Fibroblast of peridontal ligament (primary cell): ENCODE measurements around the gene DHRS1.

ENCODE experiments used
- DNase-seq: peaks from one replicate; pipeline ENCODE4 v3.0.0-alpha.2; 2010; ENCODE audit errors: extremely low read depth

The DHRS1 gene

GRCh38 chr14:24299255-24300191 is at the start of gene DHRS1, which contains the start of gene NOP9:
TSS of gene DHRS1 (minus strand) at chr14:24299780. CDS start at chr14:24299106, 674 bp downstream.
TSS of gene NOP9 (plus strand) at chr14:24299850. CDS start at chr14:24299955, 105 bp downstream.
- DNase-seq: peak; percentile 84

DNA sequence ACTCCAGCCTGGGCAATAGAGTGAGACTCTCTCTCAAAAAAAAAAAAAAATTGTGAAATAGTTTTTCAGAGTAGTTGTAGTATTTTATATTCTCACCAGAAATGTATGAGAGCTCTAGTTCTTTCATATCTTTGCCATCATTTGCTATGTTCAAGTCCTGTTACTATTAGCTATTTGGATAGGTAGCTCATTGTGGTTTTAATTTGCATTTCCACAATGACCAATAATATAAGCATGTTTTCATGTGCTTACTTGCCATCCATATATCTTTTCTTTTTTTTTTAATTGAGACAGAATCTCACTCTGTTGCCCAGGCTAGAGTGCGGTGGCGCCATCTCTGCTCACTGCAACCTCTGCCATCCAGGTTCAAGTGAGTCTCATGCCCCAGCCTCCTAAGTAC is 48.6 kb upstream of the DHRS1 start:
- DNase-seq: no peak

GRCh38 chr14:24347134-24347533 is 47.6 kb upstream of the DHRS1 start:
- no peak for DNase-seq

DNA sequence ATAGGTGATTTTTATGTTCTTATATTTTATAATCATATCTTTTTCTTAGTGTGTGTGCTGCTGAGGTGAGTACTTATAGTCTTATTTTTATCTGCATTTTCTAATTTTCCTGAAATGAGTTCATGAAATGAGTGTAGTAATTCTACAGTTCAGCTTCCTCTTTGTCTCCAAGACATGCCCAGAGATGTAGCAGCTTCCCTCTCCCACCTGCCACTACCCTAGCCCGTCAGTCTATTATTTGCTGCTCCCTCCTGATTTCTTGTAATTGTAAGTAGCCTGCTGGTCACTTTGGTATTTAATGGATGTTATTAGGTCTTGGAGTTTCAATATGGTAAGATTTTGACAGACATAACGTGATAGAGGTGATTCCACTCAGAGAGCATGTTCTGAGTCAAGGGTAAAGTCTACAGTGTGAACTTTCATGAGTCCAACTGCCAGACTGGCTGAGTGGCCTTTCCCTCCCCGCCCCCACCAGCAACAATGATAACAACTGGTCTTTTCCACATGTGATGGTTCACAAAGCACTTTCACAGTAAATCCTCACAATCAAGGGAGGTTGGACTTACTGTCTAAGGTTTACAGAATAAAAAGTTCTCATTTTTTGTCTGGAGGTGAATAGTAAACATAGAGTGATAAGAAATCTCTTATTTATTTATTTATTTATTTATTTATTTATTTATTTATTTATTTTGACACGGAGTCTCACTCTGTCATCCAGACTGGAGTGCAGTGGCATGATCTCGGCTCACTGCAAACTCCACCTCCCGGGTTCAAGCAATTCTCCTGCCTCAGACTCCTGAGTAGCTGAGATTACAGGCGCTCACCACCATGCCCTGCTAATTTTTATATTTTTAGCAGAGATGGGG is 44.4 kb upstream of the DHRS1 start:
- DNase-seq: no peak

- DNase-seq: no peak
Observed at GRCh38 chr14:24342889-24343288, 43.3 kb upstream of the DHRS1 start.

GRCh38 chr14:24340606-24341005 is 41.0 kb upstream of the DHRS1 start:
- DNase-seq: no peak

- no peak for DNase-seq
Observed at GRCh38 chr14:24339284-24340151, 39.9 kb upstream of the DHRS1 start, which contains the start of gene RIPK3. TSS of gene RIPK3 (minus strand) at chr14:24339991. CDS start at chr14:24339826, 165 bp downstream.

DNA sequence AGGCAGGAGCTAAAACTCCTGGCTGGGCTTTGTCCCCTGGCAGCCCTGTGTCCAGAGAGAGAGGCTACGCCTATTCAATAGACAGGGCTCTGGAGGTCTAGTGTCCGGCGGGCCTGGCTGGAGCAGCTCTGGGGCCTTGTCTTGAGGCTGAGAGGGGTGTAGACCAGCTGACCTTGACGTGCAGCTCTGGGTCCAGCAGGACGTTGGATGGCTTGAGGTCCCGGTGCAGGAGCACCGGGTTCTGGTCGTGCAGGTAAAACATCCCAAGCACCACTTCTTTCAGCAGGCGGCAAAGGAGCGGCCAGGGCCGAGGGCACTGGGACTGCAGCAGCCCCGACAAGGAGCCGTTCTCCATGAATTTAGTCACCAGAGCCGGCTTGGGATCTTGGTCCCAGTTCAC is 39.3 kb upstream of the DHRS1 start:
- no peak for DNase-seq

GRCh38 chr14:24337824-24338175 is 38.2 kb upstream of the DHRS1 start:
- DNase-seq: no peak

DNA sequence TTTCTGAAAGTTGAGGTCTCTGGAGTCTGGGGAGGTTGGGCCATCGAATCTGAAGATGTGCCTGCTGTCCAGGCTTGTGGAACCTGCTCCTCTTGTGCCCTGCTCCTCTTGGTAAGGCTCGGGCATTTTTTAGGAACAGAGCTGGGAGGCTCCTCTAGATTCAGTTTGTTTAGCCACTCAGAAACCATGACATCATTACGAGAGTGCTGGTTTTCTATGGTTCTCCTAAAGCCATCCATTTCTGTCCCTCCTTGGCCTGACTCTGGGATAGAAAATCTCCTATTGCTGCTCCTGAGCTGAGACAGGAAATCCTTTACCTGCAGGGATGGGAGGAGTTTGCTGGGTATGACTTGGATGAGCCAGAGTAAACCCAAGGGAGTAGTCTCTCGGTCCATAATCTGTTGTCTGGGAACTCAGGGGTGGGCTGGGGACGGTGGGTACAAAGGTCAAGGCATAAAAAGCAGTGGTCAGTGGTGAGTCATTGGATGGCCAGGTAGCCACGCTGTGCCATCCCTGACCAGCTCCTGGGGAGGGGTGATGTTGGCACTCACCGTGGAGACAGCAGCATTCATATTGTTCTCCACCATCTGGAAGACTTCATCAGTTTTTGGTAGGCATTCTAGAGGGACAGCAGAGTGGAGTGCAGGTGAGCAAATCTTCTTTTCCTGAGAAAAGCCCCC is 37.7 kb upstream of the DHRS1 start:
- no peak for DNase-seq

GRCh38 chr14:24335461-24336171 is 36.0 kb upstream of the DHRS1 start:
- DNase-seq: no peak

DNA sequence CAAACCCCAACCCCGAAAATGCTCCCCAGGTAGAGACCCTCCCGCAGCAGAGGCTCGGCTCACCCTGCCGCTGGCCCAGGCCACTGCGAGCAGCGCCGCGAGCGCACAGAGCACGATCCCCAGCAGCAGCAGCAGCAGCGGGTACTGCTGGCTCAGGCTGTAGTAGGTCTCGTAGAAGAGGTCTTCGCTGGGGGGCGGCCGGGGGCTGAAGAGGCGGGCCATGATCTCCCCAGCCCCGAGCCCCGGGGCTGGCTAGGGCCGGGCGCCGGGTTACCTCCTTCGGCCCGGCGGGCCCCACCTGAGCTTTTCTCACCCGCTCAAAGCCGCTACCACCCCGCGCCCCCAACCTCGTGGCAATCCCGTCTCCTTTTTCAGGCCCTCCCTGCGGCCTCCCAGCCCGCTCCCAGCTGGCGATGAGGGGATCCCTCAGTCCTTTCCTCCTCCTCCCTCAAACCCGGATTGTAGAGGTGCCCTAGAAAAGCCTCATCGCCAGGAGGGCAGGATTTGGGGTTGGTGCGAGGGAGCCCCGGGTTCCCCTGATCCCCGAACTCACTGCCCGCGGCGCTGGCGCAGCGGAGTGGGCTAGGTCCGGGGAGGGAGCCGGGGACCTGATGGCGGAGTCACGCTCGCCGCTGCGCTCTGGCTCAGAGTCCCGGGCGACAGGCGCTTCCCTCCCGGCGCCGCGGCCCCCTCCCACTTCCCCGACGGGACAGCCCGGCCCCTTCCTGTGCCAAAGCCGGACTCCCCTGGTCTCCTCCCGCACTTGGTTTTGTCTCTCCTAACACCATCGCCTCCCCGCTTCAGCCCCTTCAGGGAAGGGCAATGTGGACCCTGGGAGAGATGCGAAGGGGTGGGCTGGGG is 35.1 kb upstream of the DHRS1 start, which contains the start of gene ADCY4:
ADCY4 (minus strand) TSS at position 641 of the 861 bp plus-strand sequence; CDS start at position 222, 419 bp downstream.
- DNase-seq: peak; percentile 23

- DNase-seq: peak; percentile 57
Observed at GRCh38 chr14:24332268-24332993, 32.9 kb upstream of the DHRS1 start.

- DNase-seq: no peak
Observed at GRCh38 chr14:24331731-24332267, 32.2 kb upstream of the DHRS1 start.

GRCh38 chr14:24330973-24331674 is 31.5 kb upstream of the DHRS1 start:
- DNase-seq: no peak

DNA sequence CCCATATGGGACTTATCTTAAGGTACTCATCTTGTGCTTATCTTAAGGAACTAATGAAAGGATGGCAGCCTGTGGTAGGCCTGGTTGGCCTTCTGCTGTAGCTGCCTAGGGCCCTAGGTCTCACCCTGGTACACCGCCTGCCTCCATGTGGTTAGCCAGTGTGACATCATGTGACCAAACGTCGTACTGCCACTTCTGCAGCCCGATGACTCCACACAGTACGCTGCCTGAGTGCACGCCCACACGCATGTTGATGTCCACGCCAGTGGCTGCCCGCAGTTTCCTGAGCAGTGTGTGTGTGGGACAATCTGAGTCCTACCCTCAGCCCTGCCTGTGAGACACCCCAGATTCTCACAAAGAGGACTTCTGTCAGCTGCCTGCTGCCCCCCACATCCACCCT is 30.2 kb upstream of the DHRS1 start:
- no peak for DNase-seq

- no peak for DNase-seq
Observed at GRCh38 chr14:24329073-24329663, 29.6 kb upstream of the DHRS1 start.
